ENCODE data around the gene ACOT12. TPM values are rescaled to one million over a fixed set of nuclear protein-coding genes. Genes with fewer than 3 reads are reported as not detected.

The ACOT12 gene
- total and polyA plus RNA-seq, 12 donors, result 0.15 TPM; not detected in 11

GRCh38 chr5:81315336-81315735 is 78.6 kb downstream of the ACOT12 start:
- ATAC-seq (no peak), DNase-seq (no peak)
- H3K27ac ChIP-seq, result no peak overlapping the region
- H3K9me3 ChIP-seq, result no peaks in the 10 kb centered on the region
- WGBS, 2 donors, result 73 to 89% methylated on average over 1 of the region's 1 CpG
- TF ChIP-seq CTCF (IDR thresholded peaks at IDR 0.05), result no peak
- no peaks in the 10 kb centered on the region for H3K4me1 ChIP-seq
- peaks cover 0 to 47% (median 18%) of the 10 kb centered on the region in 9 donors for H3K36me3 ChIP-seq
- intact Hi-C loops (cut with DNase I), result no loop called here
- H3K27me3 ChIP-seq, result no peaks in the 10 kb centered on the region
- no peak overlapping the region for H3K4me3 ChIP-seq

GRCh38 chr5:81314581-81314980 is 79.4 kb downstream of the ACOT12 start:
- Histone ChIP-seq H3K36me3 (peaks cover 0 to 55% (median 19%) of the 10 kb centered on the region in 9 donors), H3K4me3 (no peak overlapping the region), H3K27me3 (no peaks in the 10 kb centered on the region), H3K27ac (no peak overlapping the region), H3K9me3 (no peaks in the 10 kb centered on the region), H3K4me1 (no peaks in the 10 kb centered on the region)
- intact Hi-C loops (cut with DNase I), result no loop called here
- TF ChIP-seq CTCF (IDR thresholded peaks at IDR 0.05), result no peak
- no peak for DNase-seq
- no peak for ATAC-seq
- 95 to 99% methylated on average over 3 of the region's 3 CpGs for WGBS, 2 donors

- Histone ChIP-seq H3K4me1 (no peaks in the 10 kb centered on the region), H3K9me3 (no peaks in the 10 kb centered on the region), H3K36me3 (peaks cover 0 to 64% (median 23%) of the 10 kb centered on the region in 9 donors), H3K27me3 (no peaks in the 10 kb centered on the region), H3K4me3 (no peak overlapping the region), H3K27ac (no peak overlapping the region)
- intact Hi-C loops (cut with DNase I), result no loop called here
- WGBS, 2 donors, result 95 to 98% methylated on average over 3 of the region's 3 CpGs
- ATAC-seq, result no peak
- no peak for DNase-seq
- TF ChIP-seq CTCF (IDR thresholded peaks at IDR 0.05), result no peak
Observed at GRCh38 chr5:81313686-81314085, 80.2 kb downstream of the ACOT12 start.

- intact Hi-C loops (cut with DNase I), result no loop called here
- H3K9me3 ChIP-seq, result no peaks in the 10 kb centered on the region
- H3K36me3 ChIP-seq, result peaks cover 0 to 68% (median 23%) of the 10 kb centered on the region in 9 donors
Observed at GRCh38 chr5:81313278-81313677, 80.7 kb downstream of the ACOT12 start.

More at GRCh38 chr5:81313278-81313677, 80.7 kb downstream of the ACOT12 start:
- Histone ChIP-seq H3K4me1 (no peaks in the 10 kb centered on the region), H3K4me3 (no peak overlapping the region), H3K27ac (no peak overlapping the region), H3K27me3 (no peaks in the 10 kb centered on the region)
- ATAC-seq, result no peak
- TF ChIP-seq CTCF (IDR thresholded peaks at IDR 0.05), result no peak
- no peak for DNase-seq

All from heart right ventricle (tissue), 16 donors.